A549 (cell line): ENCODE data around the gene DOK5. TPM values are rescaled to one million over a fixed set of nuclear protein-coding genes. Genes with fewer than 3 reads are reported as not detected.

Experiments used
- ATAC-seq, 2 experiments: fragments of 200-7000 bp in 1 of 2; fragments of >200 bp in 1 of 2; cut with Nextera tagmentation in 1 of 2; cut with Tn5 transposase in 1 of 2; 3 replicates each; pipeline versions ENCODE4 v1.8.0 to v1.9.1; 2018 to 2020; ENCODE audit warnings: mild to moderate bottlenecking in 1 of 2, moderate library complexity in 1 of 2
- CTCF ChIA-PET: fragments of 300-600 bp; sonication (Branson Sonifier 250); formaldehyde crosslinking; extraction: SDS; loops from one replicate; lab custom pipeline; 2021; ENCODE audit warnings: antibody characterized with exemption, inconsistent platforms; lab: Yijun Ruan, JAX
- POLR2A ChIA-PET: fragments of 350-600 bp; formaldehyde crosslinking; extraction: SDS; loops from one replicate; lab custom pipeline; 2021; ENCODE audit warnings: antibody characterized with exemption, inconsistent platforms; lab: Yijun Ruan, JAX
- DNase-seq, 2 experiments: peaks; one replicate each; pipeline versions ENCODE4 v3.0.0 to v3.0.0-alpha.2; 2011 to 2016; ENCODE audit warnings: low read depth in 1 of 2, low spot score in 1 of 2
- FAIRE-seq: peaks from 2 replicates; lab custom pipeline; 2011; peaks lifted over from hg19 to GRCh38; lab: Jason Lieb, UNC
- H3K27ac ChIP-seq, 2 experiments: fragments of >200 bp; sonication (Bioruptor Twin); formaldehyde crosslinking; 3 replicates each; pipeline ENCODE4 v1.5.1; 2016 to 2017
- H3K4me1 ChIP-seq: fragments of >200 bp; sonication (Bioruptor Twin); formaldehyde crosslinking; 3 replicates; pipeline ENCODE4 v1.6.1; 2016
- H3K4me2 ChIP-seq: fragments of >200 bp; sonication (Bioruptor Twin); formaldehyde crosslinking; 3 replicates; pipeline ENCODE4 v1.6.1; 2016
- H3K4me3 ChIP-seq: fragments of >200 bp; sonication (Bioruptor Twin); formaldehyde crosslinking; 3 replicates; pipeline ENCODE4 v1.5.1; 2016
- H3K9me3 ChIP-seq: fragments of >200 bp; sonication (Bioruptor Twin); formaldehyde crosslinking; 3 replicates; pipeline ENCODE4 v1.6.1; 2016
- ATOH8 ChIP-seq: fragments of 250-450 bp; sonication (Bioruptor Pico); IDR thresholded peaks from 2 replicates; pipeline ENCODE4 v1.5.0; 2020; ENCODE audit warnings: low read depth, mild to moderate bottlenecking, moderate library complexity
- BCL3 ChIP-seq: fragments of >200 bp; sonication (Bioruptor Twin); formaldehyde crosslinking; IDR thresholded peaks from 3 replicates; pipeline ENCODE4 v1.6.1; 2016
- CBX2 ChIP-seq: fragments of 200-600 bp; sonication (generic); IDR thresholded peaks from 2 replicates; pipeline ENCODE4 v1.6.1; 2016; ENCODE audit warnings: low read depth, mild to moderate bottlenecking, borderline replicate concordance
- CBX8 ChIP-seq: fragments of 200-600 bp; sonication (generic); IDR thresholded peaks from 2 replicates; pipeline ENCODE4 v1.6.1; 2016
- CEBPB ChIP-seq, 2 experiments: fragments of >200 bp in 1 of 2; sonication (Bioruptor Twin) in 1 of 2; formaldehyde crosslinking in 1 of 2; IDR thresholded peaks; 2 replicates each; pipeline ENCODE4 v1.6.1; 2012 to 2016
- EP300 ChIP-seq, 2 experiments: fragments of >200 bp; sonication (Bioruptor Twin); formaldehyde crosslinking; IDR thresholded peaks; 2 replicates in 1 of 2; 3 replicates in 1 of 2; pipeline ENCODE4 v1.6.1; 2016 to 2017
- GATA3 ChIP-seq: IDR thresholded peaks from 2 replicates; pipeline ENCODE4 v1.6.1; 2012; ENCODE audit warnings: borderline replicate concordance
- HDAC2 ChIP-seq: fragments of 200-600 bp; sonication (generic); IDR thresholded peaks from 2 replicates; pipeline ENCODE4 v1.6.1; 2016
- HES2 ChIP-seq: fragments of >200 bp; sonication (Bioruptor Twin); formaldehyde crosslinking; IDR thresholded peaks from 2 replicates; pipeline ENCODE4 v1.6.1; 2016
- JUN ChIP-seq, 2 experiments: fragments of >200 bp; sonication (Bioruptor Twin); formaldehyde crosslinking; IDR thresholded peaks; 2 replicates in 1 of 2; 3 replicates in 1 of 2; pipeline ENCODE4 v1.6.1; 2016 to 2017
- KDM1A ChIP-seq: fragments of 200-600 bp; sonication (generic); IDR thresholded peaks from 2 replicates; pipeline ENCODE4 v1.6.1; 2016; ENCODE audit warnings: low read depth, mild to moderate bottlenecking
- MAFK ChIP-seq: fragments of 450-650 bp; IDR thresholded peaks from 2 replicates; pipeline ENCODE4 v1.6.1; 2014; ENCODE audit not compliant: partially characterized antibody
- PBX3 ChIP-seq: IDR thresholded peaks from 2 replicates; pipeline ENCODE4 v1.6.1; 2012
- PHF8 ChIP-seq: fragments of 200-600 bp; sonication (generic); IDR thresholded peaks from 2 replicates; pipeline ENCODE4 v1.6.1; 2016; ENCODE audit warnings: low read depth, mild to moderate bottlenecking, antibody characterized with exemption, moderate library complexity, borderline replicate concordance
- RAD21 ChIP-seq, 2 experiments: fragments of >200 bp in 1 of 2; sonication (Bioruptor Twin) in 1 of 2; formaldehyde crosslinking in 1 of 2; IDR thresholded peaks in 1 of 2; conservative IDR thresholded peaks in 1 of 2; 2 replicates in 1 of 2; 3 replicates in 1 of 2; pipeline ENCODE4 v1.6.1; 2012 to 2018; ENCODE audit warnings: inconsistent platforms in 1 of 2
- RCOR1 ChIP-seq: fragments of 150-350 bp; IDR thresholded peaks from 2 replicates; pipeline ENCODE4 v1.6.1; 2014; ENCODE audit warnings: antibody characterized with exemption, low read length, low read depth
- SREBF2 ChIP-seq: fragments of 450-650 bp; IDR thresholded peaks from 2 replicates; pipeline ENCODE4 v1.6.1; 2014; ENCODE audit warnings: mild to moderate bottlenecking, moderate library complexity
- TFCP2L1 ChIP-seq: fragments of 250-450 bp; sonication (Bioruptor Pico); IDR thresholded peaks from 2 replicates; pipeline ENCODE4 v1.5.0; 2021; ENCODE audit warnings: mild to moderate bottlenecking
- ZSCAN20 ChIP-seq: fragments of 250-450 bp; sonication (Bioruptor Pico); IDR thresholded peaks from 2 replicates; pipeline ENCODE4 v1.8.0; 2022; ENCODE audit warnings: mild to moderate bottlenecking, moderate library complexity
- WGBS: methylation state at CpG from one replicate; pipeline ENCODE4 v1.1.6; 2017; ENCODE audit errors: missing lambda C conversion rate; 5-methylcytosine and 5-hydroxymethylcytosine counted together
- polyA plus RNA-seq, 4 experiments: library from polyadenylated mRNA; depleted of rRNA in 3 of 4; stranded (reverse); fragments of >200 nt; fragmentation: RNase III in 1 of 4; extraction: RNeasy Plus Mini Kit Qiagen cat#74134 plus additional on column Dnase treatment in 1 of 4; gene quantifications; 2 replicates in 3 of 4; 3 replicates in 1 of 4; pipeline ENCODE4 v1.2.3, GENCODE V29; 2011 to 2017
- TF ChIP-seq, protein P1 (sequence below): fragments of 150-350 bp; IDR thresholded peaks from 2 replicates; pipeline ENCODE4 v1.6.1; 2014; ENCODE audit warnings: low read depth, mild to moderate bottlenecking, low read length
- TF ChIP-seq, protein P2 (sequence below): fragments of 200-600 bp; sonication (generic); IDR thresholded peaks from 2 replicates; pipeline ENCODE4 v1.6.1; 2016; ENCODE audit warnings: antibody characterized with exemption, mild to moderate bottlenecking, moderate library complexity
- TF ChIP-seq, protein P3 (sequence below): fragments of 450-650 bp; IDR thresholded peaks from 2 replicates; pipeline ENCODE4 v1.6.1; 2014; ENCODE audit warnings: antibody characterized with exemption
- TF ChIP-seq, protein P4 (sequence below): fragments of >200 bp; sonication (Bioruptor Twin); formaldehyde crosslinking; IDR thresholded peaks from 3 replicates; pipeline ENCODE4 v1.5.1; 2016

DOK5 gene
- polyA plus RNA-seq, 2 of the 4 experiments (the other 2 are of a cell fraction): not detected

GRCh38 chr20:54512694-54513093, 37.3 kb downstream of the DOK5 start (continued):
- TF ChIP-seq, protein P1, sequence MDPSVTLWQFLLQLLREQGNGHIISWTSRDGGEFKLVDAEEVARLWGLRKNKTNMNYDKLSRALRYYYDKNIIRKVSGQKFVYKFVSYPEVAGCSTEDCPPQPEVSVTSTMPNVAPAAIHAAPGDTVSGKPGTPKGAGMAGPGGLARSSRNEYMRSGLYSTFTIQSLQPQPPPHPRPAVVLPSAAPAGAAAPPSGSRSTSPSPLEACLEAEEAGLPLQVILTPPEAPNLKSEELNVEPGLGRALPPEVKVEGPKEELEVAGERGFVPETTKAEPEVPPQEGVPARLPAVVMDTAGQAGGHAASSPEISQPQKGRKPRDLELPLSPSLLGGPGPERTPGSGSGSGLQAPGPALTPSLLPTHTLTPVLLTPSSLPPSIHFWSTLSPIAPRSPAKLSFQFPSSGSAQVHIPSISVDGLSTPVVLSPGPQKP: no peak
- TF ChIP-seq SREBF2 (no peak), GATA3 (no peak), BCL3 (no peak)

DNA sequence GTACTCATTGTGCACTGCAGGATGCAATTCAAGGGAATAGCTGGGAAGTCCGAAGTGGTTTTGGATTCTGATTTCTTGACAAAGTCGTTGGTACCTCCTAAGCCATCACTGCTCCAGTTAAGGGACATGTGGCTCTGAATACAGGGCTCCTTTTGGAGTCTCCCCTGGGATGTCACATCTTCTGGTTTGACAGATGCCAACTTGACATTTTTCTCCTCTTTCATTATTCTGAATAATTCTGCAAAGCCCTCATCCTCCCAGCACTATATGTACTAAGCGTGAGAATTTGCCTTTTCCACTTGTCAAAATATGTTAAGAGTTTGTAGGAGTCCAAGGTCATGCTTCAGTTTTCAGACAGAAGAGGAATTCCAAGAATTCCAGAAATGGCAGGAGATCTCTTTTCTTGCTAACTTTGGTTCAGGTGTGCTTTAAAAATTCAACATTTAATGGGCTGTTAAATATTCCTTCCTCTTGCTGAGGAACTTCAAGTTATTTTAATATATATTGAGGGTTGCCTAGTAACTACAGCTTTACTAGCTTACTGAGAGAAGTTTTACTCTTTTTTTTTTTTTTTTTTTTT, 38.7 kb downstream of the DOK5 start:
- no peak overlapping the region for H3K4me3 ChIP-seq
- no peak overlapping the region for H3K4me2 ChIP-seq
- H3K27ac ChIP-seq: no peak overlapping the region
- ATAC-seq (no peak), DNase-seq (no peak), FAIRE-seq (no peak)
- H3K4me1 ChIP-seq: no peaks in the 10 kb centered on the region
- ChIA-PET CTCF (interaction anchor here (1.4 kb wide), 1 partner anchor 154 kb away, joined by 4 read pairs; no protein-coding TSS in a partner anchor), POLR2A (no interaction called here)
- TF ChIP-seq CBX8 (no peak), PHF8 (no peak), HES2 (no peak), PBX3 (no peak), KDM1A (no peak), CEBPB (IDR thresholded peaks at IDR 0.05) (no peak)
- no peaks in the 10 kb centered on the region for H3K9me3 ChIP-seq
- 14% methylated on average over 3 of the region's 3 CpGs for WGBS

- H3K27ac ChIP-seq: no peak overlapping the region
- H3K9me3 ChIP-seq: no peaks in the 10 kb centered on the region
- POLR2A ChIA-PET: no interaction called here
- ATAC-seq: no peak
- H3K4me1 ChIP-seq: no peaks in the 10 kb centered on the region
- CTCF ChIA-PET: no interaction called here
- WGBS: 39% methylated on average over 6 of the region's 6 CpGs
- FAIRE-seq: no peak
- H3K4me3 ChIP-seq: no peak overlapping the region
- DNase-seq: no peak
- H3K4me2 ChIP-seq: no peak overlapping the region
- TF ChIP-seq, protein P2, sequence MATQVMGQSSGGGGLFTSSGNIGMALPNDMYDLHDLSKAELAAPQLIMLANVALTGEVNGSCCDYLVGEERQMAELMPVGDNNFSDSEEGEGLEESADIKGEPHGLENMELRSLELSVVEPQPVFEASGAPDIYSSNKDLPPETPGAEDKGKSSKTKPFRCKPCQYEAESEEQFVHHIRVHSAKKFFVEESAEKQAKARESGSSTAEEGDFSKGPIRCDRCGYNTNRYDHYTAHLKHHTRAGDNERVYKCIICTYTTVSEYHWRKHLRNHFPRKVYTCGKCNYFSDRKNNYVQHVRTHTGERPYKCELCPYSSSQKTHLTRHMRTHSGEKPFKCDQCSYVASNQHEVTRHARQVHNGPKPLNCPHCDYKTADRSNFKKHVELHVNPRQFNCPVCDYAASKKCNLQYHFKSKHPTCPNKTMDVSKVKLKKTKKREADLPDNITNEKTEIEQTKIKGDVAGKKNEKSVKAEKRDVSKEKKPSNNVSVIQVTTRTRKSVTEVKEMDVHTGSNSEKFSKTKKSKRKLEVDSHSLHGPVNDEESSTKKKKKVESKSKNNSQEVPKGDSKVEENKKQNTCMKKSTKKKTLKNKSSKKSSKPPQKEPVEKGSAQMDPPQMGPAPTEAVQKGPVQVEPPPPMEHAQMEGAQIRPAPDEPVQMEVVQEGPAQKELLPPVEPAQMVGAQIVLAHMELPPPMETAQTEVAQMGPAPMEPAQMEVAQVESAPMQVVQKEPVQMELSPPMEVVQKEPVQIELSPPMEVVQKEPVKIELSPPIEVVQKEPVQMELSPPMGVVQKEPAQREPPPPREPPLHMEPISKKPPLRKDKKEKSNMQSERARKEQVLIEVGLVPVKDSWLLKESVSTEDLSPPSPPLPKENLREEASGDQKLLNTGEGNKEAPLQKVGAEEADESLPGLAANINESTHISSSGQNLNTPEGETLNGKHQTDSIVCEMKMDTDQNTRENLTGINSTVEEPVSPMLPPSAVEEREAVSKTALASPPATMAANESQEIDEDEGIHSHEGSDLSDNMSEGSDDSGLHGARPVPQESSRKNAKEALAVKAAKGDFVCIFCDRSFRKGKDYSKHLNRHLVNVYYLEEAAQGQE: no peak
- TF ChIP-seq TFCP2L1 (CRISPR knock-in tag): no peak
- TF ChIP-seq, protein P3, sequence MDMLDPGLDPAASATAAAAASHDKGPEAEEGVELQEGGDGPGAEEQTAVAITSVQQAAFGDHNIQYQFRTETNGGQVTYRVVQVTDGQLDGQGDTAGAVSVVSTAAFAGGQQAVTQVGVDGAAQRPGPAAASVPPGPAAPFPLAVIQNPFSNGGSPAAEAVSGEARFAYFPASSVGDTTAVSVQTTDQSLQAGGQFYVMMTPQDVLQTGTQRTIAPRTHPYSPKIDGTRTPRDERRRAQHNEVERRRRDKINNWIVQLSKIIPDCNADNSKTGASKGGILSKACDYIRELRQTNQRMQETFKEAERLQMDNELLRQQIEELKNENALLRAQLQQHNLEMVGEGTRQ: no peak
- no peak for TF ChIP-seq EP300 (IDR thresholded peaks at IDR 0.05)
- TF ChIP-seq RCOR1: no peak
- TF ChIP-seq ATOH8: no peak
- TF ChIP-seq, protein P4, sequence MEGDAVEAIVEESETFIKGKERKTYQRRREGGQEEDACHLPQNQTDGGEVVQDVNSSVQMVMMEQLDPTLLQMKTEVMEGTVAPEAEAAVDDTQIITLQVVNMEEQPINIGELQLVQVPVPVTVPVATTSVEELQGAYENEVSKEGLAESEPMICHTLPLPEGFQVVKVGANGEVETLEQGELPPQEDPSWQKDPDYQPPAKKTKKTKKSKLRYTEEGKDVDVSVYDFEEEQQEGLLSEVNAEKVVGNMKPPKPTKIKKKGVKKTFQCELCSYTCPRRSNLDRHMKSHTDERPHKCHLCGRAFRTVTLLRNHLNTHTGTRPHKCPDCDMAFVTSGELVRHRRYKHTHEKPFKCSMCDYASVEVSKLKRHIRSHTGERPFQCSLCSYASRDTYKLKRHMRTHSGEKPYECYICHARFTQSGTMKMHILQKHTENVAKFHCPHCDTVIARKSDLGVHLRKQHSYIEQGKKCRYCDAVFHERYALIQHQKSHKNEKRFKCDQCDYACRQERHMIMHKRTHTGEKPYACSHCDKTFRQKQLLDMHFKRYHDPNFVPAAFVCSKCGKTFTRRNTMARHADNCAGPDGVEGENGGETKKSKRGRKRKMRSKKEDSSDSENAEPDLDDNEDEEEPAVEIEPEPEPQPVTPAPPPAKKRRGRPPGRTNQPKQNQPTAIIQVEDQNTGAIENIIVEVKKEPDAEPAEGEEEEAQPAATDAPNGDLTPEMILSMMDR: no peak
- no peak for TF ChIP-seq MAFK
- TF ChIP-seq RAD21 (conservative IDR thresholded peaks at IDR 0.05 in 1 of 2, IDR thresholded peaks at IDR 0.05 in 1 of 2): no peak
- no peak for TF ChIP-seq CBX2
- TF ChIP-seq HDAC2: no peak
- no peak for TF ChIP-seq JUN (IDR thresholded peaks at IDR 0.05)
- no peak for TF ChIP-seq ZSCAN20 (CRISPR knock-in tag)
- no peak for TF ChIP-seq PHF8
These were observed 40.6 kb downstream of the DOK5 start for GRCh38 chr20:54515793-54516628.
